ENCODE measurements around the gene KIF3A. TPM values are rescaled to one million over a fixed set of nuclear protein-coding genes. Genes with fewer than 3 reads are reported as not detected.

Gene KIF3A
- total RNA-seq, 1 experiment from 2014 or later, result 15.2 TPM

DNA sequence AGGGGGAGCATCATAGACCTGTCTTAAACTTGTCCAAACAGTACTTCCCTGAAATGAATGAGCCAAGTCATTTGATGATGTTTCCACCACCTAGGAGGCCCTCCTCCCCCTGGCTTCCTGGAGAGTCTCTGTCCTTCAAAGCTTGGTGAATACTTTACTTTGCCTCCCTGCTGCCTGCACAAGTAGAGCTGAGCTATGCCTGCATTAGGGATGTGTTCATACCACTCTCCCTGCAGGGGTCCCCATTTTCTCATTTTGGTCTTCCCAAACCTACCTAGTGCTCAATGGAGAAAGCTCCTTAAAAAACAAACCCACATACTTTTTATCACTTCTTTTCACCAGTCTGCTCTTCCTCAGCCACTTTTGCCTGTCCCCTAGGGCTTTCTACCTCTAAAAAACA, 17.6 kb upstream of the KIF3A start:
- no TSS peak for BruUV-seq (replicated peaks)
- no peaks in the 10 kb centered on the region for H4K20me1 ChIP-seq (ENCODE audit: insufficient read depth)
- DNase-seq, result no peak
- H3K4me2 ChIP-seq, result no peak overlapping the region
- no peak overlapping the region for H2AFZ ChIP-seq
- intact Hi-C loops (cut with micrococcal nuclease; ENCODE audit: unreplicated experiment), result loop anchor here (2.0 to 5.0 kb wide), 3 partner anchors 66 to 368 kb away; partner anchors contain the start of genes GDF9 and UQCRQ
- H3K9me3 ChIP-seq (ENCODE audit: insufficient read depth, low read depth), result no peaks in the 10 kb centered on the region
- ChIA-PET POLR2A (ENCODE audit: unreplicated experiment) (no interaction called here), CTCF (interaction anchor here (1.2 to 1.4 kb wide), 2 partner anchors 63 to 65 kb away, joined by 6 to 8 read pairs; no protein-coding TSS in a partner anchor)
- H3K27me3 ChIP-seq (ENCODE audit: insufficient read depth, low read depth), result no peaks in the 10 kb centered on the region
- H3K4me3 ChIP-seq, result no peak overlapping the region
- 0 out of 2 replicates have a peak, but pooled peaks cover 6% of the 10 kb centered on the region for H3K4me1 ChIP-seq (replicated peaks; ENCODE audit: insufficient read depth)
- H3K79me2 ChIP-seq (ENCODE audit: low read depth), result no peaks in the 10 kb centered on the region
- no peak overlapping the region for H3K27ac ChIP-seq
- H3K9me2 ChIP-seq (ENCODE audit: insufficient read depth), result no peaks in the 10 kb centered on the region
- no peaks in the 10 kb centered on the region for H3K36me3 ChIP-seq (ENCODE audit: low read depth)
- no peaks in the 10 kb centered on the region for H3F3A ChIP-seq (ENCODE audit: insufficient read depth, low read depth)
- TF ChIP-seq, protein P1, sequence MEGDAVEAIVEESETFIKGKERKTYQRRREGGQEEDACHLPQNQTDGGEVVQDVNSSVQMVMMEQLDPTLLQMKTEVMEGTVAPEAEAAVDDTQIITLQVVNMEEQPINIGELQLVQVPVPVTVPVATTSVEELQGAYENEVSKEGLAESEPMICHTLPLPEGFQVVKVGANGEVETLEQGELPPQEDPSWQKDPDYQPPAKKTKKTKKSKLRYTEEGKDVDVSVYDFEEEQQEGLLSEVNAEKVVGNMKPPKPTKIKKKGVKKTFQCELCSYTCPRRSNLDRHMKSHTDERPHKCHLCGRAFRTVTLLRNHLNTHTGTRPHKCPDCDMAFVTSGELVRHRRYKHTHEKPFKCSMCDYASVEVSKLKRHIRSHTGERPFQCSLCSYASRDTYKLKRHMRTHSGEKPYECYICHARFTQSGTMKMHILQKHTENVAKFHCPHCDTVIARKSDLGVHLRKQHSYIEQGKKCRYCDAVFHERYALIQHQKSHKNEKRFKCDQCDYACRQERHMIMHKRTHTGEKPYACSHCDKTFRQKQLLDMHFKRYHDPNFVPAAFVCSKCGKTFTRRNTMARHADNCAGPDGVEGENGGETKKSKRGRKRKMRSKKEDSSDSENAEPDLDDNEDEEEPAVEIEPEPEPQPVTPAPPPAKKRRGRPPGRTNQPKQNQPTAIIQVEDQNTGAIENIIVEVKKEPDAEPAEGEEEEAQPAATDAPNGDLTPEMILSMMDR (conservative IDR thresholded peaks at IDR 0.05), result 0 out of 2 replicates have a peak, but pooled peaks have one; percentile 29
- no peak for TF ChIP-seq EZH2 (IDR thresholded peaks at IDR 0.05; ENCODE audit: low read depth)

DNA sequence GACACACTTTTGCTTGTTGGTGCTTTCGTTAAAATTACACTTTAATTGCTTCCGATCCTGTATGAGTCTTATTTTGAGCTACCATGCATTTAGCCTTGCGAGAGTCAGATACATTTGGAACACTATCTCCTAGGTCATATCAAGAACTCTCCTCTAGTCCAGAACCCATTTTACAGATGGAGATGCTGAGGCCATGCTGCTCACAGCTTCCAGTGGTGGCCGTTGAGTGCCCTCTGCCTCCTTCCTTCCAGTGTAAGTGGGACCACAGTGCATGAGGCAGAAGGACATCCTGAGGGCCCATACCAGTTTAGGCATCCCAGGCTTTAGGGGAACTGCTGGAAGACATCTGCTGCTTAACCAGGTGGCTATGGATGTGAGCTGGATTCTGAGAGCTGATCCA, 16.8 kb upstream of the KIF3A start:
- intact Hi-C loops (cut with micrococcal nuclease; ENCODE audit: unreplicated experiment), result loop anchor here (2.0 to 5.0 kb wide), 2 partner anchors 67 to 113 kb away; partner anchors contain the start of genes GDF9 and UQCRQ
- no peaks in the 10 kb centered on the region for H3K9me3 ChIP-seq (ENCODE audit: insufficient read depth, low read depth)

GRCh38 chr5:132753135-132753987, 16.0 kb upstream of the KIF3A start:
- no peaks in the 10 kb centered on the region for H3K36me3 ChIP-seq (ENCODE audit: low read depth)
- no peak for DNase-seq
- no peaks in the 10 kb centered on the region for H3K9me3 ChIP-seq (ENCODE audit: insufficient read depth, low read depth)
- no TSS peak for BruUV-seq (replicated peaks)
- H3K27me3 ChIP-seq (ENCODE audit: insufficient read depth, low read depth), result no peaks in the 10 kb centered on the region
- ChIA-PET CTCF (no interaction called here), POLR2A (ENCODE audit: unreplicated experiment) (interaction anchor here (0.6 kb wide), 1 partner anchor 18 kb away, joined by 4 read pairs; no protein-coding TSS in a partner anchor)
- TF ChIP-seq, protein P1 (conservative IDR thresholded peaks at IDR 0.05), result no peak
- no peak for TF ChIP-seq EZH2 (IDR thresholded peaks at IDR 0.05; ENCODE audit: low read depth)
- H3K4me1 ChIP-seq (replicated peaks; ENCODE audit: insufficient read depth), result no peaks in the 10 kb centered on the region
- H3F3A ChIP-seq (ENCODE audit: insufficient read depth, low read depth), result no peaks in the 10 kb centered on the region
- H3K4me2 ChIP-seq, result no peak overlapping the region
- no peaks in the 10 kb centered on the region for H3K9me2 ChIP-seq (ENCODE audit: insufficient read depth)
- no peaks in the 10 kb centered on the region for H3K79me2 ChIP-seq (ENCODE audit: low read depth)
- intact Hi-C loops (cut with micrococcal nuclease; ENCODE audit: unreplicated experiment), result loop anchor here (5.0 kb wide), 1 partner anchor 114 kb away; the partner anchor contains the start of genes GDF9 and UQCRQ
- no peak overlapping the region for H3K4me3 ChIP-seq
- H2AFZ ChIP-seq, result no peak overlapping the region
- no peak overlapping the region for H3K27ac ChIP-seq
- no peaks in the 10 kb centered on the region for H4K20me1 ChIP-seq (ENCODE audit: insufficient read depth)

More for the DNA sequence above, 16.8 kb upstream of the KIF3A start:
- H3F3A ChIP-seq (ENCODE audit: insufficient read depth, low read depth), result no peaks in the 10 kb centered on the region
- TF ChIP-seq, protein P1 (conservative IDR thresholded peaks at IDR 0.05), result no peak
- no peak for TF ChIP-seq EZH2 (IDR thresholded peaks at IDR 0.05; ENCODE audit: low read depth)
- no TSS peak for BruUV-seq (replicated peaks)
- no peak overlapping the region for H2AFZ ChIP-seq
- no peaks in the 10 kb centered on the region for H3K9me2 ChIP-seq (ENCODE audit: insufficient read depth)
- H3K79me2 ChIP-seq (ENCODE audit: low read depth), result no peaks in the 10 kb centered on the region
- DNase-seq, result no peak
- no peak overlapping the region for H3K4me3 ChIP-seq
- no peaks in the 10 kb centered on the region for H3K27me3 ChIP-seq (ENCODE audit: insufficient read depth, low read depth)
- H3K4me2 ChIP-seq, result no peak overlapping the region
- no peaks in the 10 kb centered on the region for H3K36me3 ChIP-seq (ENCODE audit: low read depth)
- no peaks in the 10 kb centered on the region for H4K20me1 ChIP-seq (ENCODE audit: insufficient read depth)
- no peak overlapping the region for H3K27ac ChIP-seq
- CTCF ChIA-PET, result interaction anchor here (1.4 kb wide), 1 partner anchor 64 kb away, joined by 6 read pairs; no protein-coding TSS in a partner anchor
- POLR2A ChIA-PET (ENCODE audit: unreplicated experiment), result no interaction called here
- 0 out of 2 replicates have a peak, but pooled peaks cover 3% of the 10 kb centered on the region for H3K4me1 ChIP-seq (replicated peaks; ENCODE audit: insufficient read depth)

All from PC-9 (cell line).